Progenitor cell of endocrine pancreas (in vitro differentiated cells): ENCODE measurements around the gene SERPINB4. TPM values are rescaled to one million over a fixed set of nuclear protein-coding genes. Genes with fewer than 3 reads are reported as not detected.

Experiments
- DNase-seq: peaks from one replicate; pipeline ENCODE4 v3.0.0; 2021; ENCODE audit warnings: low spot score; ENCODE audit not compliant: unreplicated experiment
- H3K27ac Mint-ChIP-seq: 2 replicates; pipeline ENCODE4 v1.8.0; 2021; ENCODE audit warnings: mild to moderate bottlenecking, moderate library complexity, mixed read lengths
- H3K27me3 Mint-ChIP-seq: 2 replicates; pipeline ENCODE4 v1.8.0; 2021; ENCODE audit warnings: mixed read lengths
- H3K36me3 Mint-ChIP-seq: 2 replicates; pipeline ENCODE4 v1.8.0; 2022; ENCODE audit warnings: mixed read lengths; ENCODE audit not compliant: insufficient read depth
- H3K4me1 Mint-ChIP-seq: 2 replicates; pipeline ENCODE4 v1.8.0; 2021; ENCODE audit warnings: low read depth, mixed read lengths
- H3K4me3 Mint-ChIP-seq: 2 replicates; pipeline ENCODE4 v1.8.0; 2021; ENCODE audit warnings: low read depth, mild to moderate bottlenecking, moderate library complexity, mixed read lengths
- H3K9me3 Mint-ChIP-seq: 2 replicates; pipeline ENCODE4 v1.8.0; 2021; ENCODE audit warnings: low read depth, mixed read lengths
- total RNA-seq: library from RNA; stranded (reverse); gene quantifications from 2 replicates; pipeline ENCODE4 v1.2.1, GENCODE V29; 2021
- TF ChIP-seq, protein P1 (sequence below): fragments of 200-600 bp; sonication (generic); IDR thresholded peaks from one replicate; pipeline ENCODE4 v1.5.0; 2021; ENCODE audit warnings: antibody characterized with exemption, mild to moderate bottlenecking; ENCODE audit not compliant: unreplicated experiment

The SERPINB4 gene
- total RNA-seq, 1 donor from 2014 or later = not detected

DNA sequence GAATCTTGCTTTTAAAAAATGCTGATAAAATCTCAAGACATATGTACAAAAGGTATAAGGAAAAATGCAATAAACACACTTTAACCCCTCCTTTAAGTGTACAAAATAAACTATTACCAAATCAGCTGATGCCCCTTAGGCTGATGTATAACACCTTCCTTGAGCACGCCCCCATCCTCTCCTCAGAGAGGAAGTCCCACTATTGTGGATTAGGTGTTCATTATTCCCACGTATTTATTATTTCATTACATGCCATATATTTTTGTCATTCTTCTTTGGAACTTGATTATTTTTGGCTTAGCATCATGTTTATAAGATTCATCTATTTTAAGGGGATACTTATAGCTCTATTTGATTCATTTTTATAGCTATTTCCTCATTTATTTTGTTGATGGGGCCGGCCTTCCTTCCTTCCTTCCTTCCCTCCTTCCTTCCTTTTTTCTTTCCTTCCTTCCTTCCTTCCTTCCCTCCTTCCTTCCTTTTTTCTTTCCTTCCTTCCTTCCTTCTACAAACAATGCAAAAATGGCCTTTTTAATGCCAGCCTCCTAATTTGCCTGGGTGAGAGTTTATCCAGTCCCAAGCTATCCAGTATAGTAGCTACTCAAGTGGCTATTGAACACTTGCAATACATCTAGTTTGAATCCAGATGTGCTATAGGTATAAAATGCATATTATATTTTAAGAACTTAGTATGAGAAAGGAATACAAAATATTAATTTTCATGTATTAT, 52.9 kb downstream of the SERPINB4 start:
- no peaks in the 10 kb centered on the region for H3K36me3 Mint-ChIP-seq
- H3K4me1 Mint-ChIP-seq = peaks cover 3% of the 10 kb centered on the region
- TF ChIP-seq, protein P1, sequence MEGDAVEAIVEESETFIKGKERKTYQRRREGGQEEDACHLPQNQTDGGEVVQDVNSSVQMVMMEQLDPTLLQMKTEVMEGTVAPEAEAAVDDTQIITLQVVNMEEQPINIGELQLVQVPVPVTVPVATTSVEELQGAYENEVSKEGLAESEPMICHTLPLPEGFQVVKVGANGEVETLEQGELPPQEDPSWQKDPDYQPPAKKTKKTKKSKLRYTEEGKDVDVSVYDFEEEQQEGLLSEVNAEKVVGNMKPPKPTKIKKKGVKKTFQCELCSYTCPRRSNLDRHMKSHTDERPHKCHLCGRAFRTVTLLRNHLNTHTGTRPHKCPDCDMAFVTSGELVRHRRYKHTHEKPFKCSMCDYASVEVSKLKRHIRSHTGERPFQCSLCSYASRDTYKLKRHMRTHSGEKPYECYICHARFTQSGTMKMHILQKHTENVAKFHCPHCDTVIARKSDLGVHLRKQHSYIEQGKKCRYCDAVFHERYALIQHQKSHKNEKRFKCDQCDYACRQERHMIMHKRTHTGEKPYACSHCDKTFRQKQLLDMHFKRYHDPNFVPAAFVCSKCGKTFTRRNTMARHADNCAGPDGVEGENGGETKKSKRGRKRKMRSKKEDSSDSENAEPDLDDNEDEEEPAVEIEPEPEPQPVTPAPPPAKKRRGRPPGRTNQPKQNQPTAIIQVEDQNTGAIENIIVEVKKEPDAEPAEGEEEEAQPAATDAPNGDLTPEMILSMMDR = no peak
- no peak overlapping the region for H3K4me3 Mint-ChIP-seq
- H3K27me3 Mint-ChIP-seq = no peaks in the 10 kb centered on the region
- no peak overlapping the region for H3K27ac Mint-ChIP-seq
- no peak for DNase-seq
- H3K9me3 Mint-ChIP-seq = no peaks in the 10 kb centered on the region

DNA sequence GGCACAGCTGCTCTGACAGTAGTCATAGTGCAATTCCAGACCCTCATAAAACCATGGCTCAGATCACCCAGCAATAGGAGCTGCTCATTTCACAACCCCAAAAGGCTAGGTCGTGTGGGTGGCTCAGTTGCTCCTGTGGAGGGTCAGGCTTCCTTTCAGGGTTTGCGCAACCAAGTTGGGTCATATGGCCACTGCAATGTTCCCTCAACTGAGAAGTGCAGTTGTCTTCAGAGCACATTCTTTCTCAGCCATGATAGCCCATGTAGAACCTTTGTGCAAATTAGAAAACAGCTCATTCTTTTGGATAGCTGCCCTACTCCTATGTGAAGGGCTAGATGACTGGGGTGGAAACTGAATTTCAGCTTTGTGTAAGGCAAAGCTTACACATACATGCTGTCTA, 53.7 kb downstream of the SERPINB4 start:
- no peaks in the 10 kb centered on the region for H3K9me3 Mint-ChIP-seq
- H3K27ac Mint-ChIP-seq = no peak overlapping the region
- no peaks in the 10 kb centered on the region for H3K27me3 Mint-ChIP-seq
- TF ChIP-seq, protein P1 = no peak
- H3K4me1 Mint-ChIP-seq = peaks cover 3% of the 10 kb centered on the region
- DNase-seq = no peak
- H3K36me3 Mint-ChIP-seq = no peaks in the 10 kb centered on the region
- H3K4me3 Mint-ChIP-seq = no peak overlapping the region

DNA sequence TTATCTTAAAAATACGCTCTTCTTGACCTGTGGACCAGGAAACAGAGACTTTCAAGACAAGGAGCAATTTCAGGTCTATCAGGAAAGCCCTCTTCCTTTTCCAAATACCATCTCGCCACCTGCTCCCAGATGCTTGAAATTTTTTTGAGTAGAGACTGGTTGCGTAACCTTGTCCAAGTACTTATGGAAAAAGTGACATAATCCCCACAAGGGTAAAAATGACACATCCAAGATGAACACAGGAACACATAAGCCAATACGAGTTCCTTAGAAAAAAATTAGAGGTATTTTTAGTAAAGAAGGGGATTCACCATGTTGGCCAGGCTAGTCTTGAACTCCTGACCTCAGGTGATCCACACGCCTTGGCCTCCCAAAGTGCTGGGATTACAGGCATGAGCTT, 55.1 kb downstream of the SERPINB4 start:
- no peaks in the 10 kb centered on the region for H3K36me3 Mint-ChIP-seq
- no peak overlapping the region for H3K4me3 Mint-ChIP-seq
- H3K9me3 Mint-ChIP-seq = no peaks in the 10 kb centered on the region

More for the DNA sequence above, 55.1 kb downstream of the SERPINB4 start:
- no peak for DNase-seq
- Mint-ChIP-seq H3K4me1 (peaks cover 3% of the 10 kb centered on the region), H3K27ac (no peak overlapping the region), H3K27me3 (no peaks in the 10 kb centered on the region)
- TF ChIP-seq, protein P1 = no peak

Other genes starting within 250 kb of the SERPINB4 start
- gene VPS4B, start 221.8 kb downstream of the SERPINB4 start, total RNA-seq = 49.1 and 56.4 TPM in 2 replicates
- gene SERPINB5, start 167.3 kb downstream of the SERPINB4 start, total RNA-seq = 0.22 TPM in 1 of 2 replicates, not detected in the other
- gene SERPINB12, start 101.9 kb downstream of the SERPINB4 start, total RNA-seq = not detected in 2 replicates
- not detected in 2 replicates for gene SERPINB13, start 56.9 kb downstream of the SERPINB4 start, total RNA-seq
- gene SERPINB3, start 17.6 kb upstream of the SERPINB4 start, total RNA-seq = not detected in 2 replicates
- gene SERPINB11, start 58.7 kb upstream of the SERPINB4 start, total RNA-seq = not detected in 2 replicates
- gene SERPINB7, start 131.2 kb upstream of the SERPINB4 start, total RNA-seq = not detected in 2 replicates
- not detected in 2 replicates for gene SERPINB2, start 243.4 kb upstream of the SERPINB4 start, total RNA-seq